ENCODE data around the gene HESX1.
A peak's percentile ranks its signal among the peaks of the same experiment; 100 is the strongest.

The HESX1 gene

GRCh38 chr3:57230006-57230405 is 30.2 kb upstream of the HESX1 start:
- no peak overlapping the region for H3K9ac ChIP-seq
- H4K20me1 ChIP-seq (ENCODE audit: insufficient read depth) = no peaks in the 10 kb centered on the region
- TF ChIP-seq CTCF (conservative IDR thresholded peaks at IDR 0.05; ENCODE audit: low read depth, low read length) = no peak
- H3K79me2 ChIP-seq (ENCODE audit: insufficient read depth, low read depth) = peaks cover 20% of the 10 kb centered on the region; the same call in 1 of the 2 replicates
- no peak overlapping the region for H2AFZ ChIP-seq (ENCODE audit: low read depth)
- no peak overlapping the region for H3K27ac ChIP-seq
- no peak overlapping the region; the same call in 1 of the 2 replicates for H3K4me2 ChIP-seq
- no peaks in the 10 kb centered on the region for H3K36me3 ChIP-seq (ENCODE audit: insufficient read depth)
- peaks cover 17% of the 10 kb centered on the region for H3K4me1 ChIP-seq (ENCODE audit: low read depth, poor library complexity, severe bottlenecking)
- H3K27me3 ChIP-seq (ENCODE audit: insufficient read depth, low read depth) = no peaks in the 10 kb centered on the region
- H3K4me3 ChIP-seq (IDR thresholded peaks at IDR 0.05; ENCODE audit: insufficient read depth, low read depth, low read length) = no peak overlapping the region

GRCh38 chr3:57227930-57228751 is 28.4 kb upstream of the HESX1 start:
- peak overlapping the region; percentile 55; the same call in 1 of the 2 replicates for H3K9ac ChIP-seq
- H3K36me3 ChIP-seq (ENCODE audit: insufficient read depth) = no peaks in the 10 kb centered on the region
- H3K4me3 ChIP-seq (IDR thresholded peaks at IDR 0.05; ENCODE audit: insufficient read depth, low read depth, low read length) = peak overlapping the region; percentile 26
- H3K4me1 ChIP-seq (ENCODE audit: low read depth, poor library complexity, severe bottlenecking) = peaks cover 17% of the 10 kb centered on the region
- H3K4me2 ChIP-seq = peak overlapping the region; percentile 82
- peak overlapping the region; percentile 49; the same call in 1 of the 2 replicates for H3K27ac ChIP-seq
- H2AFZ ChIP-seq (ENCODE audit: low read depth) = peak overlapping the region; percentile 55
- H3K27me3 ChIP-seq (ENCODE audit: insufficient read depth, low read depth) = no peaks in the 10 kb centered on the region
- H4K20me1 ChIP-seq (ENCODE audit: insufficient read depth) = no peaks in the 10 kb centered on the region
- H3K79me2 ChIP-seq (ENCODE audit: insufficient read depth, low read depth) = peaks cover 20% of the 10 kb centered on the region; the same call in 1 of the 2 replicates
- no peak for TF ChIP-seq CTCF (conservative IDR thresholded peaks at IDR 0.05; ENCODE audit: low read depth, low read length)

GRCh38 chr3:57227204-57227929 is 27.6 kb upstream of the HESX1 start, which contains the start of gene APPL1:
APPL1 (plus strand) TSS chr3:57227729; CDS start chr3:57227884, 155 bp downstream.
- H3K9ac ChIP-seq = peak within 1 kb of the TSS; percentile 55; the same call in 1 of the 2 replicates
- H3K4me1 ChIP-seq (ENCODE audit: low read depth, poor library complexity, severe bottlenecking) = peaks cover 17% of the 10 kb centered on the region
- H2AFZ ChIP-seq (ENCODE audit: low read depth) = peak within 1 kb of the TSS; percentile 77
- no peaks in the 10 kb centered on the region for H3K36me3 ChIP-seq (ENCODE audit: insufficient read depth)
- peak within 1 kb of the TSS; percentile 26 for H3K4me3 ChIP-seq (IDR thresholded peaks at IDR 0.05; ENCODE audit: insufficient read depth, low read depth, low read length)
- H4K20me1 ChIP-seq (ENCODE audit: insufficient read depth) = no peaks in the 10 kb centered on the region
- H3K27me3 ChIP-seq (ENCODE audit: insufficient read depth, low read depth) = no peaks in the 10 kb centered on the region
- TF ChIP-seq CTCF (conservative IDR thresholded peaks at IDR 0.05; ENCODE audit: low read depth, low read length) = no peak
- peaks cover 20% of the 10 kb centered on the region; the same call in 1 of the 2 replicates for H3K79me2 ChIP-seq (ENCODE audit: insufficient read depth, low read depth)
- H3K27ac ChIP-seq = peak within 1 kb of the TSS; percentile 49; the same call in 1 of the 2 replicates
- peak within 1 kb of the TSS; percentile 82 for H3K4me2 ChIP-seq

- Histone ChIP-seq H3K9ac (no peak overlapping the region), H3K79me2 (ENCODE audit: insufficient read depth, low read depth) (peaks cover 20% of the 10 kb centered on the region; the same call in 1 of the 2 replicates), H3K4me2 (no peak overlapping the region), H3K36me3 (ENCODE audit: insufficient read depth) (no peaks in the 10 kb centered on the region), H3K4me1 (ENCODE audit: low read depth, poor library complexity, severe bottlenecking) (peaks cover 17% of the 10 kb centered on the region), H4K20me1 (ENCODE audit: insufficient read depth) (no peaks in the 10 kb centered on the region), H2AFZ (ENCODE audit: low read depth) (no peak overlapping the region), H3K4me3 (IDR thresholded peaks at IDR 0.05; ENCODE audit: insufficient read depth, low read depth, low read length) (no peak overlapping the region), H3K27ac (no peak overlapping the region), H3K27me3 (ENCODE audit: insufficient read depth, low read depth) (no peaks in the 10 kb centered on the region)
- TF ChIP-seq CTCF (conservative IDR thresholded peaks at IDR 0.05; ENCODE audit: low read depth, low read length) = no peak
These were observed 26.4 kb upstream of the HESX1 start for GRCh38 chr3:57226176-57226575.

Measured in KMS-11 (cell line).